ENCODE results near the gene SLIT3. TPM values are rescaled to one million over a fixed set of nuclear protein-coding genes. Genes with fewer than 3 reads are reported as not detected.
"Not testable (repeated sequence)": the region's sequence is repeated elsewhere in the genome, so short reads cannot be mapped to it uniquely, and the experiment has no call there.

Gene SLIT3
- polyA plus RNA-seq, 3 donors = 0.99 to 24.6 (median 16.4) TPM

DNA sequence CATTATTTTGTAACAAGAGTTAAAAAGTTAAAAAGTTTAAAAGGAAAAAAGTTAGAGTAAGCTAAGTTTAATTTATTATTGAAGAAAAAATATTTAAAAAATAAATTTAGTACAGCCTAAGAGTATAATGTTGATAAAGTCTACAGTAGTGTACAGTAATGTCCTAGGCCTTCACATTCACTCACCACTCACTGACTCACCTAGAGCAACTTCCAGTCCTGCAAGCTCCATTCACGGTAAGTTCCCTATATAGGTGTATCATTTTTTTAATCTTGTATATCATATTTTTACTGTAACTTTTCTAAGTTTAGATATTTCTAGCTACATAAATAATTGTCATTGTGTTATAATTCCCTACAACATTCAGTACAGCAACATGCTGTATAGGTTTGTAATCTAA is 652.4 kb downstream of the SLIT3 start:
- 96 to 97% (median 97%) methylated on average over 1 of the region's 1 CpG for WGBS, 3 donors
- H3K27ac ChIP-seq (ENCODE audit: low read depth, low read length) = no peak overlapping the region

DNA sequence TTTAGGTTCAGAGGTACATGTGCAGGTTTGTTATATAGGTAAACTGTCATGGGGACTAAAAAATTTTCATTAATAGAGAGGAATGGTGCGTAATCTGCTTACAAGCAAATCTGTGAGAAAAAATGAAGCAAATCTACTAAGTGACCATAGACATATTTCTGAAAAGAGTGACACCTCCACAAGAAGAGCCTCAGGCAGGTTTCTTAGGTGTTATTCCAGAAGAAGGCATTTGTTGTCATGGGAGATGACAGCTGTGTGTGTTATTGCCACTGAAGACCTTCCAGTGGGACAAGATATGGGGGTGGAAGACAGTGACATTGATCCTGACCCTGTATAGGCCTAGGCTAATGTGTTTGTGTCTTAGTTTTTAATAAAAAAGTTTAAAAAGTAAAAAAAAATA is 652.9 kb downstream of the SLIT3 start:
- 93 to 98% (median 97%) methylated on average over 1 of the region's 1 CpG for WGBS, 3 donors
- H3K27ac ChIP-seq (ENCODE audit: low read depth, low read length) = no peak overlapping the region

GRCh38 chr5:168647083-168647482 is 653.9 kb downstream of the SLIT3 start:
- H3K27ac ChIP-seq (ENCODE audit: low read depth, low read length) = no peak overlapping the region

GRCh38 chr5:168646335-168646734 is 654.6 kb downstream of the SLIT3 start:
- no peak overlapping the region for H3K27ac ChIP-seq (ENCODE audit: low read depth, low read length)
- 84 to 88% (median 85%) methylated on average over 5 of the region's 5 CpGs for WGBS, 3 donors

- no peak overlapping the region for H3K27ac ChIP-seq (ENCODE audit: low read depth, low read length)
- 93 to 96% (median 94%) methylated on average over 3 of the region's 3 CpGs for WGBS, 3 donors
Measured at GRCh38 chr5:168645195-168645594, 655.7 kb downstream of the SLIT3 start.

DNA sequence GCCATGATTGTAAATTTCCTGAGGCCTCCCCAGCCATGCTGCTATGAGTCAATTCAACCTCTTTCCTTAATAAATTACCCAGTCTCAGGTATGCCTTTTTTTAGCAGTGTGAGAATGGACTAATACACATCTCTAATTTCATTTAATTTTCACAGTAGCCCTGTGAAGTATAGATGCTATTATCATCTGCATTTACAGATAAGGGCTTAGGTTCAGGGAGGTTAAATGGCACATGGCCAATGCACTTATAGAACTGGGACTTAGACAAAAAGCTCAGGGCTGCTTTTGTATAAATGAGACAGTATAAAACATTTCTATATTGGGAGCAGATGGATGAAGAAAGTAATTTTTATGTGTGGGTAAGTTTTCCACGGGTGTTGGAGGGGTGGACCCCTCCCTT is 658.9 kb downstream of the SLIT3 start:
- WGBS, 3 donors = 56 to 81% (median 62%) methylated on average over 1 of the region's 1 CpG
- H3K27ac ChIP-seq (ENCODE audit: low read depth, low read length) = no peak overlapping the region

GRCh38 chr5:168638846-168639245 is 662.1 kb downstream of the SLIT3 start:
- WGBS, 3 donors = 80 to 87% (median 81%) methylated on average over 3 of the region's 3 CpGs
- not testable (repeated sequence) for H3K27ac ChIP-seq (ENCODE audit: low read depth, low read length)

GRCh38 chr5:168637793-168638192 is 663.1 kb downstream of the SLIT3 start:
- WGBS, 3 donors = 75 to 93% (median 77%) methylated on average over 1 of the region's 1 CpG
- no peak overlapping the region for H3K27ac ChIP-seq (ENCODE audit: low read depth, low read length)

DNA sequence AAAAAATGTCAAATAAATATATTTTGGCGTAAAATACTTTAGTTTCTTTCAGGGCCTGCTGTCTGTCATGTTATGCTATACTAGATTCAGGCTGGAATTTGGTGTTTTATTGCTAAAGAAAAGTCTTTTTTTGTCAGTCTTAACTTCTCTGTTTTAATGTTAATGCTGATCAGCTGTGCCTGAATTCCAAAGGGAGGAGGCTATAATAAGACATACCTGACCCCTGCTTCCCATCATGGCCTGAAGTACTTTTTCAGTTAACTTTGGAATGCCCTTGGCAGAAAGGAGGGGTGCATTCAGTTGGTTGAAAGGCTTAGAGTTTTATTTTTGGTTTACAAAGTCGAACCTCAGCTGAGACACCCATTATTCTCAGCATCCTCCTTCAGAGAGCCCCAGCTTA is 663.7 kb downstream of the SLIT3 start:
- no peak overlapping the region for H3K27ac ChIP-seq (ENCODE audit: low read depth, low read length)
- WGBS, 3 donors = 76 to 81% (median 78%) methylated on average over 2 of the region's 2 CpGs

DNA sequence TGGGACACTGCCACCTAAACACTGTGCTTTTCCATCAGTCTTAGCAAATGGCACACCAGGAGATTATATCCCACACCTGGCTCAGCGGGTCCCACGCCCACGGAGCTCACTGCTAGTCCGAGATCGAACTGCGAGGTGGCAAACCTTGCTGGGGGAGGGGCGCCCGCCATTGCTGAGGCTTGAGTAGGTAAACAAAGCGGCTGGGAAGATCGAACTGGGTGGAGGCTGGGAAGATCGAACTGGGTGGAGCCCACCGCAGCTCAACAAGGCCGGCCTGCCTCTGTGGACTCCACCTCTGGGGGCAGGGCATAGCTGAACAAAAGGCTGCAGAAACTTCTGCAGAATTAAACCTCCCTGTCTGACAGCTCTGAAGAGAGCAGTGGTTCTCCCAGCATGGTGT is 670.0 kb downstream of the SLIT3 start:
- WGBS, 3 donors = 88 to 92% (median 89%) methylated on average over 13 of the region's 13 CpGs
- H3K27ac ChIP-seq (ENCODE audit: low read depth, low read length) = not testable (repeated sequence)

DNA sequence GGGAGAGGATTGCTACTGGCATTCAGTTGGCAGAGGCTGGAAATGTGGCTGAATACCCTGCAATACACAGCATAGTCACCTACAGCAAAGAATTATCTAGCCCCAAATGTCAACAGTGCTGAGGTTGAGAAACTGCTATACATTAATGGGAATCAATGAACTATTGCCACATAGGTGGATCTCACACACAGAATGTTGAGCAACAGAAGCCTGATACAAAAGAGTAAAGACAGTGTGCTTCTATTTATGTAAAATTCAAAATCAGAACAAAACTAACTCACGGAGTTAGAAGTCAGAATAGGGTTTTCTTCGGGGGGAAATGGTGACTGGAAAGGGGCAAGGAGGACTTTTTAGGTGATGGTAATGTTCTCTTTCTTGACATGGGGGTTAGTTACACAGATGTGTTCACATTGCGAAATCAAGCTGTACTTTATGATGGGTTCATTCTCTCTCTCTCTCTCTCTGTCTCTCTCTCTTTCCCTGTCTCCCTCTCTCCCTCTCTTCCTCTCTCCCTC is 676.0 kb downstream of the SLIT3 start:
- no peak overlapping the region for H3K27ac ChIP-seq (ENCODE audit: low read depth, low read length)
- WGBS, 3 donors = 77 to 79% (median 78%) methylated on average over 3 of the region's 3 CpGs

DNA sequence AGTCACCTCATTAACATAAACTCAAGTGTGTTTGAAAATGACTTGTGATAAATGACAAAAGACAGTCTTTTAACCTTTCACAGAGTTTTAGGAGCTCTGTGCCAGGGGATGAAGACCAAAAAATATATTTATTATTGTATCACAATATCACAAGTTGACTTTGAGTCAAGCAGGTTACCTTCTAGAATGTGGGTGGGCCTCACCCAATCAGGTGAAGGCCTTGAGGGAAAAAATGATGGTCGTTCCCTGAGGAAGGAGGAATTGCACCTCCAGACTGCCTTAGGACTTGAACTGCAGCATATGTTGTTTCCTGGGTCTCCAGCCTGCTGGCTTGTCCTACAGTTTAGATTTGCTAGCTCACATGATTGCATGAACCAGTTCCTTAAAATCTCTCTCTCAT is 680.1 kb downstream of the SLIT3 start:
- 71 to 86% (median 76%) methylated on average over 1 of the region's 1 CpG for WGBS, 3 donors
- no peak overlapping the region for H3K27ac ChIP-seq (ENCODE audit: low read depth, low read length)

GRCh38 chr5:168614661-168615060 is 686.3 kb downstream of the SLIT3 start:
- WGBS, 3 donors = 92 to 94% (median 92%) methylated on average over 10 of the region's 10 CpGs
- H3K27ac ChIP-seq (ENCODE audit: low read depth, low read length) = no peak overlapping the region

DNA sequence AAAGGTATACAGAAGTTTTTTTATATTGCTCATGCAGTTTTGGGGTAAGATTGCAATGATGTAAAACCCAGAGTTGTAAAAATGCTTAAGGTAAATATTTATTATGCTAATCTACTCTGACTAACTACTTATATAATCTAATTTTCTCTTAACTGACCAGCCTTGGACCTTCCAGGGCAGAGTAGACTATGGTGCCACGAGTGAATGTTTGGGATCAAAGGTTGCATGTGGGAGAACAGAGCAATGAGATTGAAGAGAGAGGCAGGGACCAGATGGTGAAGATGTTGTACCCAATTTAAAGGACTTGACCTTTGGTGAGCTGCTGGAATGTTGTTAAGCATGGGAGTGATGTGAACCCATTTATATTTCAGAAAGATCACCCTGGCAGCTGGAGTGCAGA is 686.9 kb downstream of the SLIT3 start:
- no peak overlapping the region for H3K27ac ChIP-seq (ENCODE audit: low read depth, low read length)
- WGBS, 3 donors = 34 to 77% (median 56%) methylated on average over 1 of the region's 1 CpG

- H3K27ac ChIP-seq (ENCODE audit: low read depth, low read length) = no peak overlapping the region
- WGBS, 3 donors = 45 to 52% (median 48%) methylated on average over 2 of the region's 2 CpGs
Measured at GRCh38 chr5:168613396-168613795, 687.5 kb downstream of the SLIT3 start.

GRCh38 chr5:168612996-168613395 is 687.9 kb downstream of the SLIT3 start:
- WGBS, 3 donors = 22 to 39% (median 39%) methylated on average over 2 of the region's 2 CpGs
- no peak overlapping the region for H3K27ac ChIP-seq (ENCODE audit: low read depth, low read length)

DNA sequence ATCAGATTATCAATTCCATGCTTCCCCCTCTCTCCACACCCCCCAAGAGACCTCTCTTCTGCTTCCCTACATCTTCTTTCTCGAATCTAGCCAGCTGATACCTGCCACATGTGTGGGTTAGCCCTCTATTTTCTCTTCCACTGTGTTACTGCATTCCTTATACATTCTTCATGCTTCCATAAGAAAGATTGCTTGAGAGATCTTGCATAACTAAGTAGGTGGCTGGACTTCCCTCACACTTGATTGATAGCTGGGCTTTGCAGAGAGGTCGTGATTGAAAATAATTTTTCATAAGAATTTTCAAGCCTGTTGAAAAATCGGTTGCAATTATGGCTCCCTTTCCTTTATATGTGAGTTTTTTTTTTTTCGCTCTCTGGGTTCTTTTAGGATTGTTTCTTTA is 688.8 kb downstream of the SLIT3 start:
- H3K27ac ChIP-seq (ENCODE audit: low read depth, low read length) = no peak overlapping the region
- WGBS, 3 donors = 75 to 78% (median 76%) methylated on average over 4 of the region's 4 CpGs
